ENCODE data around the gene S1PR4. TPM values are rescaled to one million over a fixed set of nuclear protein-coding genes. Genes with fewer than 3 reads are reported as not detected.

Gene S1PR4
- total RNA-seq, 2 donors from 2014 or later, result 1.2 to 6.4 TPM

DNA sequence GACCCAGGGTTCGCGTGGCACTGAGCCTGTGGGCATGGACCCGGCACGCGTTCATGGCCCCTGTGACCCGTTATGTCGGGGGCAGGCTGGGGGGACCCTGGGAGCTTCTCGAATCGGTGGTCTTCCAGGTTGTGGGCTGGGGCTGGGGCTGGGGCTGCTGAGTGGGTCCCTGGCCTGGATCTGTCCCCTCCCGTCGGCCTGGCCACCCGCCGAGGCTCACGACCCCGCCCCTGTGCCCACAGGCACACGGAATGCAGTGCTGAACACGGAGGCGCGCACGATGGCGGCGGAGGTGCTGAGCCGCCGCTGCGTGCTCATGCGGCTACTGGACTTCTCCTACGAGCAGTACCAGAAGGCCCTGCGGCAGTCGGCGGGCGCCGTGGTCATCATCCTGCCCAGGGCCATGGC is 13.7 kb downstream of the S1PR4 start:
- Histone ChIP-seq H3K4me1 (ENCODE audit: control insufficient read depth in 1 of 2, low read depth in 2 of 2) (peaks cover 1 to 9% of the 10 kb centered on the region in 2 donors), H3K36me3 (peaks cover 14% of the 10 kb centered on the region), H3K4me3 (no peak overlapping the region), H3K27me3 (replicated peaks; ENCODE audit: insufficient read depth) (no peaks in the 10 kb centered on the region), H3K9me3 (no peaks in the 10 kb centered on the region), H3K27ac (no peak overlapping the region)
- no peak for TF ChIP-seq CTCF (IDR thresholded peaks at IDR 0.05)
- DNase-seq (ENCODE audit: low spot score) (no peak), ATAC-seq (ENCODE audit: insufficient number of reproducible peaks, low FRiP score, low read depth) (no peak)

DNA sequence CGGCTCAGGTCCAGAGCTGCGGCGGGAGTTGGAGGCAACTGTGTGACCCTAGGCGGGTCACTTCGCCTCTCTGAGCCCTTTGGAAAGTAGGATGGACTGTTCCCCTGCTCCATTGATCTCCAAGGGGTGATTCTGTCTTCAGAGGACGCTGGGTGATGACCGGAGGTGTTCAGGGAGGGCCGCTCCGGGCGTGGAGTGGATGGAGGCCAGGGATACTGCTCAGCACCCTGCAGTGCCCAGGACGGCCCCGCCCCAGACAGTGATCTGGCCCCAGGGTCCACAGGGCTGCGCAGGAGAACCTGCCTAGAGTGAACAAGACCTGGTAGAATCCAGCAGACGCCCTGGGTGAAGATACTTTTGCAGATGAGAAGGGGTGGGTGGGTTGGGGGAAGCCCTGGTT is 14.1 kb downstream of the S1PR4 start:
- TF ChIP-seq CTCF (IDR thresholded peaks at IDR 0.05), result no peak
- Histone ChIP-seq H3K27me3 (replicated peaks; ENCODE audit: insufficient read depth) (no peaks in the 10 kb centered on the region), H3K27ac (no peak overlapping the region), H3K36me3 (peaks cover 14% of the 10 kb centered on the region), H3K4me3 (no peak overlapping the region), H3K9me3 (no peaks in the 10 kb centered on the region), H3K4me1 (ENCODE audit: control insufficient read depth in 1 of 2, low read depth in 2 of 2) (peaks cover 0 to 5% of the 10 kb centered on the region in 2 donors)
- ATAC-seq (ENCODE audit: insufficient number of reproducible peaks, low FRiP score, low read depth), result no peak
- DNase-seq (ENCODE audit: low spot score), result no peak

DNA sequence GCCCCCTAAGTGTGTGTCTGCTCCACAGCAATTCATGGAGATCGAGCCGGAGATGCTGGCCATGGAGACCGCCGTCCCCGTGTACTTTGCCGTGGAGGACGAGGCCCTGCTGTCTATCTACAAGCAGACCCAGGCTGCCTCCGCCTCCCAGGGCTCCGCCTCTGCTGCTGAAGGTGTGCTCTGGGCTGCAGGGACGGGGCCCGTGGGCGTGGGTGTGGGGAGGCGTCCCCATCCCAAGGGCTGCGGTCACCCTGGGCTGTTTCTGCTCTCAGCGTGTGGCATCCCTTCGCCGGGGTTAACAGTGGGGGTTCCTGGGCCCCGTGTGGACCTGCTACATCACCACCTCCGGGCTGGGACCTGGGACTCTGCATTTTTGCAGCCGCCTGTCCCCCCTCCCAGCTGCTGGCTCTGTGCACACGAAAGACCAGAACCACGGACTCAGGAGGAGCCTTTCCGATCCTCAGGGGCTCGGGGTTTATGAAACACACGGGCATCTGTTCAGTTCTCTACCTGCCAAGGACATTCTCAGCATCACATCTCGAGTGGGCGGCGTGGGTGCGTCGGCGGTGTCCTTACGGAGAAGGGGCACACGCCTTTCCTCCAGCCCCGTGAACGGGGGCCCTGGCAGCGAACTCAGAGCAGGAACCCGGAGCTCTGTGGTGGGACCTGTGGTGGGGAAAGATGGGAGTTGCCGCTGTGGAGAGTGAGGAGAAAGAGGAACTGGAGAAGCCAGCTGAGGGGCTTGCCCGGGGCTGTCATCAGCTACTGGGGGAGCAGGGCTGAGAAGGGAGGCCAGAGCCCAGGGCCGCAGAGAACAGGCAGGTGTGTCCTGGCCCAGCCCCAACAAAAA is 14.9 kb downstream of the S1PR4 start:
- Histone ChIP-seq H3K36me3 (peaks cover 14% of the 10 kb centered on the region), H3K27me3 (replicated peaks; ENCODE audit: insufficient read depth) (no peaks in the 10 kb centered on the region), H3K4me3 (no peak overlapping the region), H3K9me3 (no peaks in the 10 kb centered on the region), H3K4me1 (ENCODE audit: control insufficient read depth in 1 of 2, low read depth in 2 of 2) (no peaks in the 10 kb centered on the region), H3K27ac (no peak overlapping the region)
- ATAC-seq (ENCODE audit: insufficient number of reproducible peaks, low FRiP score, low read depth) (no peak), DNase-seq (ENCODE audit: low spot score) (no peak)
- no peak for TF ChIP-seq CTCF (IDR thresholded peaks at IDR 0.05)

DNA sequence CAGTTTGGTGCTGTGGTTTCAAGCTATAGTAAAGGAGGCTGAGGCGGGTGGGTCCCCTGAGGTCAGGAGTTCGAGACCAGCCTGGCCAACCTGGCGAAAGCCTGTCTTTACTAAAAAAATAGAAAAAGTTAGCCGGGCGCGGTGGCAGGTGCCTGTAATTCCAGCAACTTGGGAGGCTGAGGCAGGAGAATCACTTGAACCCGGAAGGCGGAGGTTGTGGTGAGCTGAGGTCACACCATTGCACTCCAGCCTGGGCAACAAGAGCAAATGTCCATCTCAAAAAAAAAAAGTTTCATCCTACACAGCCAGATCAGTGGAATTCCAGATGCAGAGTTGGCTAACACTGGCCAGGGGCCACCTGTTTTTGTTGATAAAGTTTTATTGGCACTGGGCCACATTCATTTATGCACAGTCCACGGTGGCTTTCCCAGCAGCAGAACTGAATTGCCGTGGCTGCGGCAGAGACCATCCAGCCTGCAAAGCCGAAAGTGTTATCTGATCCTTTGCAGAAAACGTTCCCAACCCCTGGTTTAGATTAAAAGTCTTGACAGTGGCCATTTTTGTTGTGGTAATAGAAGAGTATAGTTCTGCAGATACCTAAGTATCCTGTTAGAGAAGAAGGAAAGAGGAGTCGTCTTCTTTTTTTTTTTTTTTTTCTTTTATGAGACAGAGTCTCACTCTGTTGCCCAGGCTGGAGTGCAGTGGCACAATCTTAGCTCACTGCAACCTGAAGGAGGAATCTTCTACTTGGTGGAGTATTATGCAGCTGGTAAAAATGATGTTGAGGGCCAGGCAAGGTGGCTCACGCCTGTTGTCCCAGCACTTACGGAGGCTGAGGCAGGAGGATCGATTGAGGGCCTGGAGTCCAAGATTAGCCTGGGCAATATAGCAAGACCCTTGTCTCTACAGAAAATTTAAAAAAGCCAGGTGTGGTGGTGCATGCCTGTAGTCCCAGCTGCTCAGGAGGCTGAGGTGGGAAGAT is 15.8 kb downstream of the S1PR4 start:
- TF ChIP-seq CTCF (IDR thresholded peaks at IDR 0.05), result no peak
- Histone ChIP-seq H3K9me3 (no peaks in the 10 kb centered on the region), H3K4me1 (ENCODE audit: control insufficient read depth in 1 of 2, low read depth in 2 of 2) (no peaks in the 10 kb centered on the region), H3K27me3 (replicated peaks; ENCODE audit: insufficient read depth) (no peaks in the 10 kb centered on the region), H3K36me3 (peaks cover 16% of the 10 kb centered on the region), H3K4me3 (no peak overlapping the region), H3K27ac (no peak overlapping the region)
- ATAC-seq (ENCODE audit: insufficient number of reproducible peaks, low FRiP score, low read depth), result no peak
- DNase-seq (ENCODE audit: low spot score), result no peak

Data from thoracic aorta (tissue), 2 donors.